Mucosa of descending colon (tissue), 3 donors: ENCODE data around the gene SEMA4F. TPM values are rescaled to one million over a fixed set of nuclear protein-coding genes. Genes with fewer than 3 reads are reported as not detected.
A peak's percentile ranks its signal among the peaks of the same experiment; 100 is the strongest.

Experiments
- ATAC-seq: fragments of 200-7000 bp; cut with Tn5 transposase; one replicate; pipeline ENCODE4 v1.9.1; 2020; ENCODE audit warnings: mild to moderate bottlenecking, moderate library complexity
- DNase-seq, 3 donors: peaks; one replicate each; pipeline ENCODE4 v3.0.0-alpha.2; 2020
- H3K36me3 ChIP-seq: fragments of 200-600 bp; one replicate; pipeline ENCODE4 v1.8.0; 2021; ENCODE audit warnings: low read depth, mild to moderate bottlenecking
- H3K4me1 ChIP-seq: fragments of 200-600 bp; one replicate; pipeline ENCODE4 v1.8.0; 2021; ENCODE audit warnings: low read depth, mild to moderate bottlenecking
- H3K4me3 ChIP-seq: fragments of 200-600 bp; one replicate; pipeline ENCODE4 v1.8.0; 2021; ENCODE audit warnings: mild to moderate bottlenecking
- H3K9me3 ChIP-seq: fragments of 200-600 bp; one replicate; pipeline ENCODE4 v1.8.0; 2021; ENCODE audit warnings: mild to moderate bottlenecking
- intact Hi-C, 2 donors: fragments of 100-400 bp; cut with DNase I in 1 of 2; cut with micrococcal nuclease in 1 of 2; formaldehyde crosslinking; loops; one replicate each; pipeline versions ENCODE4 v1.11.0 to v1.11.1; 2022; cut with DNase I, micrococcal nuclease
- total RNA-seq, 3 donors: library from RNA; stranded (reverse); fragmentation: NEBNext Ultra II Directional in 2 of 3; extraction: Animal tissue kit (Norgen Biotek cat#: 25700) in 2 of 3; gene quantifications; one replicate each; pipeline versions ENCODE4 v1.2.1 to v1.2.4, GENCODE V29; 2021 to 2023
- TF ChIP-seq, protein P1 (sequence below): fragments of 200-600 bp; IDR thresholded peaks from one replicate; pipeline ENCODE4 v1.8.0; 2022; ENCODE audit warnings: antibody characterized with exemption, mild to moderate bottlenecking
- donor health status: DM: no; HTN: no; CAD: no; lungs with moderate emphysema.
- donor health status: DM: no; HTN: no; CAD: no.
- donor health status: DM: no; HTN: yes; CAD: no.

Gene SEMA4F
- total RNA-seq, 3 donors from 2014 or later: 3.9 to 5.7 (median 4.4) TPM

- ATAC-seq: no peak
- TF ChIP-seq, protein P1, sequence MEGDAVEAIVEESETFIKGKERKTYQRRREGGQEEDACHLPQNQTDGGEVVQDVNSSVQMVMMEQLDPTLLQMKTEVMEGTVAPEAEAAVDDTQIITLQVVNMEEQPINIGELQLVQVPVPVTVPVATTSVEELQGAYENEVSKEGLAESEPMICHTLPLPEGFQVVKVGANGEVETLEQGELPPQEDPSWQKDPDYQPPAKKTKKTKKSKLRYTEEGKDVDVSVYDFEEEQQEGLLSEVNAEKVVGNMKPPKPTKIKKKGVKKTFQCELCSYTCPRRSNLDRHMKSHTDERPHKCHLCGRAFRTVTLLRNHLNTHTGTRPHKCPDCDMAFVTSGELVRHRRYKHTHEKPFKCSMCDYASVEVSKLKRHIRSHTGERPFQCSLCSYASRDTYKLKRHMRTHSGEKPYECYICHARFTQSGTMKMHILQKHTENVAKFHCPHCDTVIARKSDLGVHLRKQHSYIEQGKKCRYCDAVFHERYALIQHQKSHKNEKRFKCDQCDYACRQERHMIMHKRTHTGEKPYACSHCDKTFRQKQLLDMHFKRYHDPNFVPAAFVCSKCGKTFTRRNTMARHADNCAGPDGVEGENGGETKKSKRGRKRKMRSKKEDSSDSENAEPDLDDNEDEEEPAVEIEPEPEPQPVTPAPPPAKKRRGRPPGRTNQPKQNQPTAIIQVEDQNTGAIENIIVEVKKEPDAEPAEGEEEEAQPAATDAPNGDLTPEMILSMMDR: no peak
- no peaks in the 10 kb centered on the region for H3K4me1 ChIP-seq
- DNase-seq: no peak
- no peak overlapping the region for H3K4me3 ChIP-seq
- intact Hi-C loops: no loop called here
- no peaks in the 10 kb centered on the region for H3K9me3 ChIP-seq
- no peaks in the 10 kb centered on the region for H3K36me3 ChIP-seq
Measured at GRCh38 chr2:74679615-74680014, 25.6 kb downstream of the SEMA4F start.

DNA sequence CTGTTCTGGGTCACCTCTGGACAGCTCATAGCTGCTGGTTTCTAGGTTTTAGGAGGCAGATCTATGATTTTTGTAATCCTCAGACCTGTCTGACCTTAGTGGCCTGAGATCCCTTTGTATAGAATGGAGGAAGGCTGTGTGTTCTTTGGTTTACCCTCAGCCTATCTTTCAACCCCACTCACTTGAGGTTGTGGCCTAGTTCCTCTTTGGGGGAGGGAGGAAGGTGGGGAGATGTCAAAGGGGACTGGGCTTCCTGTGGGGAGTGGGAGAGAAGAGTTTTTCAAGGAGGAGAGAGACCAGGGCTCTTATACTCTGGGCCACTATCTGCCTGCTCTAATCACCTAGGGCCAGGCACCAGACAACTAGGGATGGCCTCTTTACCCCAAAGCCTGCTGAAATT, 28.5 kb downstream of the SEMA4F start:
- ATAC-seq: no peak
- H3K36me3 ChIP-seq: no peaks in the 10 kb centered on the region
- no peaks in the 10 kb centered on the region for H3K9me3 ChIP-seq
- H3K4me3 ChIP-seq: no peak overlapping the region
- H3K4me1 ChIP-seq: no peaks in the 10 kb centered on the region
- intact Hi-C loops: no loop called here
- TF ChIP-seq, protein P1: no peak
- DNase-seq: no peak

DNA sequence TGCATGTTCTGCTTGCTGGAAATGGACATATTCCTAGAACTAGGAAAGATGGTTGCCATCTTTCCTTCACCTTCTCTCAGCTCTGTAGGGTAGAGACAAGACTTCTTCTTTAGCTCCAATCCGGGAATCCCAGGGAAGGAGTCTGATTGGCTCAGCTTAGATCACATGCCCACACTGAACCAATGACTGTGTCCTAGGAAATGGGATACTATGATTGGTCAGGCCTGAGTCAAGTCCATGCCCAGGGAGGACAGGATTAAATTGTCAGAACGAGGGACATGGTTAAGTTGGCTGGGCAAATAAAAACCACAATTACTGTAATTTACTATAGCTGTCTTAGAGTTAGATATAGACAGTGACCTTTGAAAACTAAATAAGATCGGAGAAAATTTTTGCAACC, 31.4 kb downstream of the SEMA4F start:
- ATAC-seq (no peak), DNase-seq (no peak)
- H3K4me1 ChIP-seq: no peaks in the 10 kb centered on the region
- H3K4me3 ChIP-seq: no peak overlapping the region
- intact Hi-C loops: no loop called here
- H3K36me3 ChIP-seq: no peaks in the 10 kb centered on the region
- H3K9me3 ChIP-seq: no peaks in the 10 kb centered on the region
- TF ChIP-seq, protein P1: no peak

DNA sequence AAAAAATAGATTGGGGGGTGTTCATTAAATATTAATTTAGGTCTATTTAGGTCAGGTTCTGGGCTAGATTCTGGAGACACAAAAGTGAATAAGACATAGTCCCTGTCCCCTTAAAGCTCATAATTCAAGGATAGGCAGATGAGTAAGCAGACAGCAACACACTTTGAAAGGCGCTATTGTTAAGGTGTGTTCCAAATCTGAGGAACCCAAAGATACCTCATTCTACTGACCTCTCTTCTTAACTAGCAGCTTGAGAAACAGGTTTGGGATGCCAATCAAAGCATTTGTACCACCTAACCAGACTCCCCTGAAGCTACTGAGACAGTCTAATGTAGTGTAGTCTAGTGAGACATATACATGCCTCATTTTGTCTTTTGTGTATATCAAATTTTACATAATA, 34.8 kb downstream of the SEMA4F start:
- Histone ChIP-seq H3K9me3 (no peaks in the 10 kb centered on the region), H3K36me3 (no peaks in the 10 kb centered on the region), H3K4me3 (no peak overlapping the region), H3K4me1 (peaks cover 12% of the 10 kb centered on the region)
- DNase-seq (no peak), ATAC-seq (no peak)
- intact Hi-C loops: no loop called here
- TF ChIP-seq, protein P1: no peak

- H3K36me3 ChIP-seq: no peaks in the 10 kb centered on the region
- no peak overlapping the region for H3K4me3 ChIP-seq
- DNase-seq (no peak), ATAC-seq (no peak)
- peaks cover 14% of the 10 kb centered on the region for H3K4me1 ChIP-seq
- TF ChIP-seq, protein P1: no peak
- intact Hi-C loops: loop anchor here in 1 of 2 donors (5.0 kb wide), 1 partner anchor 188 kb away; no protein-coding TSS in a partner anchor
- no peaks in the 10 kb centered on the region for H3K9me3 ChIP-seq
Measured at GRCh38 chr2:74689671-74690070, 35.6 kb downstream of the SEMA4F start.

DNA sequence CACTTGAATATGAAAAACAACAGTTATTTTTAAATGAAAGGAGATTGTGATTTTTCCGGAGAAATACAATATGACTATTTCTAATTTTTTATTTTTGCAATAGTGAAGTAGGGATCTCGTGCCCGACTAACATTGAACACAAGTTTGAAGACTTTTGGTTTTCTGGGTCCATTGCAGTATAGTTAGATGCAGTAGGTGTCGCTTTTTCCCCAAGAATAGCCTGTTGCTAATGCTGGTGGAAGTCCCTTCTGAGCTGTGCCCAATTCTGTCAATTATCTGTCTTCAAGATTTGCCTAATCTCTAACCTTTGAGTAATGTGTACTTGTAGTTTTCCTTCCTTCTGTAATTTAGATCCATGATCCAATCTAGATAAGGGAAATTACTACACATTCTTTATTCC, 36.5 kb downstream of the SEMA4F start:
- intact Hi-C loops: loop anchor here in 1 of 2 donors (5.0 kb wide), 1 partner anchor 187 kb away; no protein-coding TSS in a partner anchor
- DNase-seq (peak in 1 of 3 donors; percentile 74), ATAC-seq (peak; percentile 39)
- TF ChIP-seq, protein P1: peak; percentile 51
- Histone ChIP-seq H3K9me3 (no peaks in the 10 kb centered on the region), H3K4me1 (peaks cover 21% of the 10 kb centered on the region), H3K36me3 (no peaks in the 10 kb centered on the region), H3K4me3 (no peak overlapping the region)
